HG02970 (cell line): ENCODE results near the gene KRTAP9-8.
"Not testable (repeated sequence)": the region's sequence is repeated elsewhere in the genome, so short reads cannot be mapped to it uniquely, and the experiment has no call there.

ENCODE experiments used
- ATAC-seq: cut with Tn5 transposase; IDR thresholded peaks from one replicate; pipeline ENCODE4 v1.9.1; 2021; ENCODE audit warnings: mild to moderate bottlenecking, moderate library complexity, moderate number of reproducible peaks; ENCODE audit not compliant: unreplicated experiment, low FRiP score

KRTAP9-8 gene

DNA sequence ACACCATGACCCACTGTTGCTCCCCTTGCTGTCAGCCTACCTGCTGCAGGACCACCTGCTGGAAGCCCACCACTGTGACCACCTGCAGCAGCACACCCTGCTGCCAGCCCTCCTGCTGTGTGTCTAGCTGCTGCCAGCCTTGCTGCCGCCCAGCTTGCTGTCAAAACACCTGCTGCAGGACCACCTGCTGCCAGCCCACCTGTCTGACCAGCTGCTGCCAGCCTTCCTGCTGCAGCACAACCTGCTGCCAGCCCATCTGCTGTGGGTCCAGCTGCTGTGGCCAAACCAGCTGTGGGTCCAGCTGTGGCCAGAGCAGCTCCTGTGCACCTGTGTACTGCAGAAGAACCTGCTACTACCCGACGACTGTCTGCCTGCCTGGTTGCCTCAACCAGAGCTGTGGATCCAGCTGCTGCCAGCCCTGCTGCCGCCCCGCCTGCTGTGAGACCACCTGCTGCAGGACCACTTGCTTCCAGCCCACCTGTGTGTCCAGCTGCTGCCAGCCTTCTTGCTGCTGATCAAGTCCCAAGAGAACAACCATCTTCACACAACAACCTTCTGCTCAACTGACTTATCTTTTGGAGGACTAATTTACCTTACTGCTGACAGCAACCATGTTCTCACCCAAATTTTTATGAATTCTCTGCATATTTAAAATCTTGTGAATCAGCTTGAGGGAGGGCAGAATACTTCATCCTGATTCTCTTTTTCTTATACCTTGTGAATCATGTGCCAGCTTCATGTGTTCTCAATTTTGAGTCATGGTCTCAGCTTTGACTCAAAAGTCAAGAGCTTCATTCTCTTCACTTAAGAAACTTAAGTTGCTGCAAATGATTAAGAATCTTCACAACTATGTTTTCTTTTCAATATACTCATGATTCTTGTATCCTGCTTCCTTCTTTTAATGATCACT, 17.8 kb downstream of the KRTAP9-8 start, which contains the start of gene KRTAP9-9:
Gene KRTAP9-9 (plus strand): TSS at position 4 of the 910 bp plus-strand sequence.
- ATAC-seq: not testable (repeated sequence)

DNA sequence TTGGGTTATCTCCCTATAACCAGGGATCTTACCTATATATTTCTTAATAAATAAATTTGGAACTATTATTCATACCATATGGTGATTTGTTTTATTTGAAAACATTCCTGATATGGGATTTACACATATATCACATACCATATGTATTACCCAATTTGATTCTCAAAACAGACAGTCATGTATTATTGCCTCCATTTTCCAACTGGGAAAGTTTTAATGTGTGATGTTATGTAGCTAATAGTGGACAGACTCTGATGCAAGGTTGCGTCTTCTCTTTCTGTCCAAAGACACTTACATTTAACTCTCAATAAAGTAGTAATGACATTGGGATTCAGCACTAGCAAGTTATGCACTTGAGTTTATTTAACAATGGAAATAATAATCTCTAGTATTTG, 18.5 kb downstream of the KRTAP9-8 start:
- ATAC-seq: no peak

DNA sequence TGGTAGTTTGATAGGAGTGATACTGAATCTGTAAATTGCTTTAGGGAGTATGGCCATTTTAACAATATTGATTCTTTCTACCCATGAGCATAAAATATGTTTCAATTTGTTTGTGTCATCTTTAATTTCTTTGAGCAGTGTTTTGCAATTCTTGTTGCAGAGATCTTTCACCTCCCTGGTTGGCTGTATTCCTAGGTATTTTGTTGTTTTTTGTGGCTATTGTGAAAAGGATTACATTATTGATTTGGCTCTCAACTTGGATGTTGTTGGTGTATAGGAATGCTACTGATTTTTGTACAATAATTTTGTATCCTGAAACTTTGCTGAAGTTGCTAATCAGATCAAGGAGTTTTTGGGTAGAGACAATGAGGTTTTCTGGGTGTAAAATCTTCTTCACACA, 20.6 kb downstream of the KRTAP9-8 start:
- ATAC-seq: no peak

DNA sequence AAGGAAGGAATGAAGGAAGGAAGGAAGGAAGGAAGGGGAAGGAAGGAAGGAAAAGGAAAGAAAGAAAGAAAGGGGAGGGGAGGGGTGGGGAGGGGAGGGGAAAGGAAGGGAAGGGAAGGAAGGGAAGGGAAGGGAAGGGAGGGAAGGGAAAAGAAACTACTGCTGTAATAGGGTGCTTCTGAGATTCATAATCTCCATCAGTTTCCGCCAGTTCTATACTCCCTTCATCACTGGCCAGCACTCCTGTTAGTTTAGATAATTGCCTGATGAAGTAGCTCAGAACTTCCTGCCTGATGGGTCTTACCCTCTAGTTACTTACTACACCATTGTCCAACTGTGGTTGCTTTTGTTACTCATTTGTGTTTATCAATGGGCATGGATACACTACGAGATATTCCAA, 25.4 kb downstream of the KRTAP9-8 start:
- ATAC-seq: no peak

DNA sequence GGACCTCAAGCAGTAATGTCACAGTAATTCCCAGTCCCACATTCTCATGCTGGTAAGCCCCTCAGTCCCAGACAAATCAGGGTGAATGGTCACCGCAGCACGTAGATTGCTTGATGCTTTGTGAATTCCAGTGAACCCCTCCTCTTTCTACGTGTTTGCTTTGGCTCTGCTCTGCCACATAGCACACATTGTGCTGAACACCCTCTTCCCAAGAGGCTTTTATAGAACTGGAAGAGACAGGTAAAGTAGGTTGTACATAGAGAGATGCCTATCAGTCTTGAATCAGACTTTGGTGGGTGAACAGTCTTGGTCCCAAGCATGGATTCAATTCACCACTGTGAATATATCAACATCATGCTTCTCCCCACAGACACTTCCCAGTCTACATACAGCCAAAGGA, 26.8 kb downstream of the KRTAP9-8 start:
- ATAC-seq: no peak

DNA sequence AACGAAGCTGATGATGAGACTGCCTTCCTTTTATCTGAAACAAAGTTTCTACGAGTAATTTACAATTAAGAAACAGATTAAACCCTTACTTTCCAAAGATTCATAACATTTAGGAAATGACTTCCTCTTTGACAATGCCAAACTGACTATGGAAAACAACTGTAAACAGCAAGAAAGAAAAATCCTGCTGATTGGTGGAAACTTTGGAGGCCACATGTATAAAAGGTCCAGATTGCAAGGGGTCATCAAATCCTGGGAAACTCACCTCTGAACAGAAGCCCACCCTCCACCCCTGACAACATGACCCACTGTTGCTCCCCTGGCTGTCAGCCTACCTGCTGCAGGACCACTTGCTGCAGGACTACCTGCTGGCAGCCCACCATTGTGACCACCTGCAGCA, 27.3 kb downstream of the KRTAP9-8 start, which contains the start of gene KRTAP9-6:
Gene KRTAP9-6 (plus strand): TSS at position 301 of the 400 bp plus-strand sequence. CDS start 0 bp downstream, at position 301.
- no peak for ATAC-seq

DNA sequence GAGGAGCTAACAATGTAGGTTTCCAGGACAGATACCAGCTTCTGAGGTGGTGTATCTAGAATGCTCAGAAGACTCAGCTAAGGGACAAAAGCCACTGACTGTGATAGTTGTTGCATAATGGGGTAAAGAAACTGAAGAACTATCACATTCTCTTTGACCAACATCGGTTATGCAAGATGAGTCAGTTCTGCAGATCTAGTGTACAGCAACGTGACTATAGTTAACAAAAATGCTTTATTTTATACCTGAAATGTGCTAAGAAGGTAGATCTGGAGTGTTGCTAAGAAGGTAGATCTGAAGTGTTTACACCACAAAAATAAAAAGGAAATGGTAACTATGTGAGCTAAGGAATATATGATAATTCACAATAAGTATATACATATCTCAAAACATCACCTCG, 29.9 kb downstream of the KRTAP9-8 start:
- ATAC-seq: no peak

DNA sequence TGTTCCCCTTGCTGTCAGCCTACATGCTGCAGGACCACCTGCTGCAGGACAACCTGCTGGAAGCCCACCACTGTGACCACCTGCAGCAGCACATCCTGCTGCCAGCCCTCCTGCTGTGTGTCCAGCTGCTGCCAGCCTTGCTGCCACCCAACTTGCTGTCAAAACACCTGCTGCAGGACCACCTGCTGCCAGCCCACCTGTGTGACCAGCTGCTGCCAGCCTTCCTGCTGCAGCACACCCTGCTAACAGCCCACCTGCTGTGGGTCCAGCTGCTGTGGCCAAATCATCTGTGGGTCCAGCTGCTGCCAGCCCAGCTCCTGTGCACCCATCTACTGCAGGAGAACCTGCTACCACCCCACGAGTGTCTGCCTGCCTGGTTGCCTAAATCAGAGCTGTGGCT, 33.5 kb downstream of the KRTAP9-8 start:
- ATAC-seq: not testable (repeated sequence)

DNA sequence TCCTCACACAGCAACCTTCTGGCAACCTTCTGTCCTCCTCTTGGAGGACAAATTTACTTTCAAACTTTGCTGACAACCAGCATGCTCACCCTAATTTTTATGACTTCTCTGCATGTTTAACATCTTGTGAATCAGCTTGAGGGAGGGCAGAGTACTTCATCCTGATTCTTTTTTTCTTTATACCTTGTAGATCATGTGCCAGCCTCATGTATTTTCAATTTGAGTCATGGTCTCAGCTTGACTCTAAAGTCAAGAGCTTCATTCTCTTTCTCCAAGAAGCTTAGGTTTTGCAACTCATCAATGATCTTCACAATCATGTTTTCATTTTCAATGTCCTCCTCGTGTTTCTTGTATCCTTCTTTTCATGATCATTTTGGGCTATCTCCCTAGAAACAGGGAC, 34.1 kb downstream of the KRTAP9-8 start:
- no peak for ATAC-seq

DNA sequence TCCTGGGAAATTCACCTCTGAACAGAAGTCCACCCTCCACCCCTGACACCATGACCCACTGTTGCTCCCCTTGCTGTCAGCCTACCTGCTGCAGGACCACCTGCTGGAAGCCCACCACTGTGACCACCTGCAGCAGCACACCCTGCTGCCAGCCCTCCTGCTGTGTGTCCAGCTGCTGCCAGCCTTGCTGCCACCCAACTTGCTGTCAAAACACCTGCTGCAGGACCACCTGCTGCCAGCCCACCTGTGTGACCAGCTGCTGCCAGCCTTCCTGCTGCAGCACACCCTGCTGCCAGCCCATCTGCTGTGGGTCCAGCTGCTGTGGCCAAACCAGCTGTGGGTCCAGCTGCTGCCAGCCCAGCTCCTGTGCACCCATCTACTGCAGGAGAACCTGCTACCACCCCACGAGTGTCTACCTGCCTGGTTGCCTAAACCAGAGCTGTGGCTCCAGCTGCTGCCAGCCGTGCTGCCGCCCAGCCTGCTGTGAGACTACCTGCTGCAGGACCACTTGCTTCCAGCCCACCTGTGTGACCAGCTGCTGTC, 37.9 kb downstream of the KRTAP9-8 start, which contains the start of gene KRTAP9-7:
Gene KRTAP9-7 (plus strand): TSS at position 51 of the 543 bp plus-strand sequence. CDS start 0 bp downstream, at position 51.
- not testable (repeated sequence) for ATAC-seq

DNA sequence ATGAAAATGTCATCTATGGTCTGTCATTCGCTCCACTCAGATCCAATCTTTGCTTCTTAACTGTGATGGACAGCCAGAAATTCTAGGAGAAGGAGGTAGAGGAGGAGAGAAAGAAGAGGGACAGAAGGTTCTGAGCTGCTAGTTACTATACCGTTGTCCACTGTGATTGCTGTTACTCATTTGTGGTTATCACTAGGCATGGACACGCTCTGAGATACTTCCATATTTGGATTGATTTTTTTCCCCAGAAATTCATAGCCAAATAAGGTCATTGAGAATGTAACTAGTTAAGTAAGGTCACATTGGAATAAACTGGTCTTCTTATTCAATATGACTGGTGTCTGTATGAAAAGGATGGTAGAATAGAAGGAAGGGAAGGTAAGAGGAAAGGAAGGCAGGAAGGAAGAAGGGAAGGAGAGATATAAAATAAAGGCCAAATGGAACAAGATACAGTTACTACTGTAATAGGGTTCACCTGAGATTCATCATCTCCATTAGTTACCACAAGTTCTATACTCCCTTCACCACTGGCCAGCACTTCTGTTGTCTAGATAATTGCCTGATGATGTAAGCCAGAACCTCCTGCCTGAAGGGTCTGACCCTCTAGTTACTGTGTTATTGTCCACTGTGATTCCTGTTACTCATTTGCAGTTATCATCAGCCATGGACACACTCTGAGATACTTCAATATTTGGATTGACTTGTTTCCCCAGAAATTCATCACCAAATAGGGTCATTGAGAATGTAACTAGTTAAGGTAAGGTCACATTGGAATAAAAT, 40.6 kb downstream of the KRTAP9-8 start:
- no peak for ATAC-seq

DNA sequence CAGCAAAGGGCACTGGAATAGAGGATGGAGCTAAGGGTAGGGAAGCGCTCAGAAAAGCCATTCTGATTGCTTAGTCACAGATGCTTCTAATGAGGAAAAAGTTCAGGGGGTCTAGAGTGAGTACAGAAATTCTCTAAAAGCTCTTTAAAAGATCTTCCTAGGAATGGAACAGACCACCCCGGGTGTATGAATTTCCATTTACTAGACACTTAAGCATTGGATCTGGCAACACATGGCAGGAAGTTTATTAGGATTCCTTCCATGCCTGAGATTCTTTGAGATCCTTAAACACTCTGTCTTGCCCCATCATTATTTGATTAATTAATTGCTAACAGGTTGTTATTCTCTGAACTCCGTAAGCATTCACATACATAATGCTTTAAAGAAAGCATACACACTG, 46.2 kb downstream of the KRTAP9-8 start:
- ATAC-seq: no peak

DNA sequence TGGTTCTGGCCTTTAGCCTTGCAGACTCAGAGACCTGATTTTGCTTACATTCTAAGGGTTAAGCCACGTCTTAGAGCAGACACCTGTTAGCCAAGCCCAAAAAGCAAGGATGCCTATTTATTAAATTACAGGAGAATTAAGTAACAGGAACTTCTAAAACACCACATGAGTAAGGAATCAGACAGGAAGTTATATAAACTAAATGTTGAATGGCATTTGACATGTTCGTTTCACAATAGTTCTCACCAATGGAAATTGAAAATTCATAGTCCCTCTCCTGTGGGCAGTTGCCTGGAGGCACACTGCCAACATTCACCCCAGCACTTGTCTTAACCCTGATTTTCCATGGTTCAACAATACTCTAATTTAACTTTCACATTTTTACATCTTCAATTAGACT, 46.7 kb downstream of the KRTAP9-8 start:
- ATAC-seq: no peak

DNA sequence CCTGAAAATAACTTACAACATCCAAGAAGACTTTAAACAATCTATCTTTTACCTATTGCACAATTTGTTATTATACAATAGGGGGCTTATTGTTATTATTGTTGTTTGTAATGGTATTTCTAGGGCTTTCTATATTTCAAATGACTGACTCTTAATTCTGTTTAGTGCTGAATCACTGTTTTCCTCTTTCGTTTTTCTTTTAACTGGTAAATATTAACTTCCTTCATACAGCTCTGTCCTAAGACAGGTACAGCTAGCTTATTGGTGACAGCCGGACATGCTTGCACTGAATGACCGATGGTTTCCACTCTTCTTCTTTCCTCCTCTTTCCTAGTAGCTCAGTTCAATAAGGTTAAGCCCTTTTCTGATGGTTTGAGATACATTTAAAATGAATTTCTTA, 49.3 kb downstream of the KRTAP9-8 start:
- ATAC-seq: no peak
